Measurements from ENCODE around the gene GGA2. TPM values are rescaled to one million over a fixed set of nuclear protein-coding genes. Genes with fewer than 3 reads are reported as not detected.

GGA2 gene
- total RNA-seq, 4 donors from 2014 or later: 21.7 to 51.8 (median 36.9) TPM

DNA sequence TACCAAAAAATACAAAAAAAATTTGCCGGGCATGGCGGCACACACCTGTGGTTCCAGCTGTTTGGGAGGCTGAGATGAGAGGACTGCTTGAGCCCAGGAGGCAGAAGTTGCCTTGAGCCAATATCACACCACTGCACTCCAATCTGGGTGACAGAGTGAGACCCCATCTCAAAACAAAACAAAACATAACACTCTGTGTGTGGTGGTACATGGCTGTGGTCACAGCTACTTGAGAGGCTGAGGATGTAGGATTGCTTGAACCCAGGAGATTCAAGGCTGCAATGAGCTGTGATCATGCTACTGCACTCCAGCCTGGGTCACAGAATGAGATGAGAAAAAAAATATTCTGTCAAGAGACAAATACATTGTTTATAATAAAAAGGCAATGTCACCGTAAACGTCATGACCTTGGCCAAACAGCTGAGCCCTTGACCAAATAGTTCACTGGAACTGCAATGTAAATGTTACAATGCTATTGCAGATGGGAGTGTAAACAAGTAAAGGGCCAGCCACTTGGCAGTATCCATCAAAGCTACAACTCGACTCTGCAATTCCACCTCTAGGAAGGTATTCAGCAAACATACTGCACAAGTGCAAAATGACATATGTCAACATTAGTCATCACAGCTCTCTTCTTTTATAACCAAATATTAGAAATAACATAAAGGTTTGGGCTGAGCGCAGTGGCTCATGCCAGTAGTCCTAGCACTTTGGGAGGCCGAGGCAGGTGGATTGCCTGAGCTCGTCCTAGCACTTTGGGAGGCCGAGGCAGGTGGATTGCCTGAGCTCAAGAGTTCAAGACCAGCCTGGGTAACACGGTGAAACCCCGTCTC lies 29.9 kb upstream of the GGA2 start:
- in situ Hi-C loops (cut with MboI; ENCODE audit: low pct_ligation_motif_present in 1 of 4, low pct_unique_long_range_greater_than_20kb in 1 of 4, low sequenced_read_pairs in 3 of 4): no loop called here
- Histone ChIP-seq H3K4me1 (no peaks in the 10 kb centered on the region), H3K27ac (no peak overlapping the region), H3K36me3 (peaks cover 0 to 18% (median 9%) of the 10 kb centered on the region in 4 donors), H3K9me3 (no peaks in the 10 kb centered on the region), H3K27me3 (no peaks in the 10 kb centered on the region), H3K4me3 (no peak overlapping the region)
- no peak for TF ChIP-seq POLR2A (IDR thresholded peaks at IDR 0.05)
- TF ChIP-seq POLR2AphosphoS5 (IDR thresholded peaks at IDR 0.05): no peak
- TF ChIP-seq CTCF (IDR thresholded peaks at IDR 0.05): no peak
- TF ChIP-seq EP300 (IDR thresholded peaks at IDR 0.05; ENCODE audit: low read depth): no peak
- intact Hi-C loops (cut with DNase I; ENCODE audit: low total_unique reads): no loop called here
- no peak for DNase-seq
- WGBS, 2 donors (ENCODE audit: low coverage in 1 of 2): 83 to 89% methylated on average over 4 to 11 of the region's 11 CpGs

DNA sequence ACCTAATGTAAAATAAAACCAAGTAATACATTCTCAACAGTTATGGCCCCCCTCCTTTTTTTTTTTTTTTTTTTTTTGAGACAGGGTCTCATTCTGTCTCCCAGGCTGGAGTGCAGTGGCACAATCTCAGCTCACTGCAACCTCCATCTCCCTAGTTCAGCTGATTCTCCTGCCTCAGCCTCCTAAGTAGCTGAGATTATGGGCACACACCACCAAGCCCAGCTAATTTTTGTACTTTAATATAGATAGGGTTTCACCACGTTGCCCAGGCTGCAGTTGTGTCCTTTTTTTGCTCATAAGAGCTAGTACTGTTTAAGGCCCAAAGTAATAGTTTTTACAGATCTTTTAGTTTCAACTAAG lies 28.6 kb upstream of the GGA2 start:
- no peak for DNase-seq
- Histone ChIP-seq H3K36me3 (peaks cover 0 to 23% (median 8%) of the 10 kb centered on the region in 4 donors), H3K27me3 (no peaks in the 10 kb centered on the region), H3K9me3 (no peaks in the 10 kb centered on the region), H3K27ac (no peak overlapping the region), H3K4me3 (no peak overlapping the region), H3K4me1 (no peaks in the 10 kb centered on the region)
- no peak for TF ChIP-seq POLR2A (IDR thresholded peaks at IDR 0.05)
- no peak for TF ChIP-seq CTCF (IDR thresholded peaks at IDR 0.05)
- TF ChIP-seq POLR2AphosphoS5 (IDR thresholded peaks at IDR 0.05): no peak
- no peak for TF ChIP-seq EP300 (IDR thresholded peaks at IDR 0.05; ENCODE audit: low read depth)
- in situ Hi-C loops (cut with MboI; ENCODE audit: low pct_ligation_motif_present in 1 of 4, low pct_unique_long_range_greater_than_20kb in 1 of 4, low sequenced_read_pairs in 3 of 4): no loop called here
- WGBS, 2 donors (ENCODE audit: low coverage in 1 of 2): 81 to 100% methylated on average over 1 of the region's 1 CpG
- intact Hi-C loops (cut with DNase I; ENCODE audit: low total_unique reads): no loop called here

DNA sequence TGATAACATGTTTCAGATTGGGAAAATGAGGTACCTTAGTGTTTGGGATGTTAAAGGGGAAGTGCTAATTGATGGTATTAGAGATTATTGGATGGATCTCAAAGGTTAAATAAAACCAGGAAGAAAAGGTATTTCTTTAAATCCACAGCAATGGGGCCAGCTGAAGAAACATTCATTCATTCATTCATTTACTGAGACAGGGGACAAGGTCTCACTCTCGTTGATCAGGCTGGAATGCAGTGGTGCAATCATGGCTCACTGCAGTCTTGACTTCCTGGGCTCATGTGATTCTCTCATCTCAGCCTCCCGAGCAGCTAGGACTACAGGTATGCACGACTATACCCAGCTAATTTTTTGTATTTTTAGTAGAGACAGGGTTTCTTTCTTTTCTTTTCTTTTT lies 27.1 kb upstream of the GGA2 start:
- no peak for DNase-seq
- H3K27ac ChIP-seq: no peak overlapping the region
- no peak overlapping the region for H3K4me3 ChIP-seq
- no peak for TF ChIP-seq CTCF (IDR thresholded peaks at IDR 0.05)
- TF ChIP-seq POLR2AphosphoS5 (IDR thresholded peaks at IDR 0.05): no peak
- no peak for TF ChIP-seq POLR2A (IDR thresholded peaks at IDR 0.05)
- TF ChIP-seq EP300 (IDR thresholded peaks at IDR 0.05; ENCODE audit: low read depth): no peak
- H3K9me3 ChIP-seq: no peaks in the 10 kb centered on the region
- WGBS, 2 donors (ENCODE audit: low coverage in 1 of 2): 80 to 84% methylated on average over 1 to 3 of the region's 3 CpGs
- peaks cover 0 to 36% (median 12%) of the 10 kb centered on the region in 4 donors for H3K36me3 ChIP-seq
- no peaks in the 10 kb centered on the region for H3K4me1 ChIP-seq
- in situ Hi-C loops (cut with MboI; ENCODE audit: low pct_ligation_motif_present in 1 of 4, low pct_unique_long_range_greater_than_20kb in 1 of 4, low sequenced_read_pairs in 3 of 4): no loop called here
- no peaks in the 10 kb centered on the region for H3K27me3 ChIP-seq
- intact Hi-C loops (cut with DNase I; ENCODE audit: low total_unique reads): no loop called here

DNA sequence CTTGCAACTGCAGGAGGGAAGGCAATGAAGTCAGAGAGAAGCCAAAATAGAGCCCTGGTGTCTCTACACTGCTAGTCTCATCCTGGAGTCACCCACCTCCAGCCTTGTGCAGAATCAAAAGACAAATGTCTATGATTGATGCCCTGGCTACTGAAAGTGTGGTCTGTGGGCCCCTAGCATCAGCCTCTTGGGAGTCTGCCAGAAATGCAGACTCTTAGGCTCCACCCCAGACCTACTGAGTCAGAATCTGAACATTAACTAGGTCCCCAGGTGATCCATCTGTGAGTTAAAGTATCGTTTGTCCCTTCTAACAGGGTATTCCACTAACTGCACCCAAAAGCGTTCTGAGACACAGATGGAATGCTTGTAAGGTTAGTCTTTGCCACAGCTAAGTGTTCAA lies 25.6 kb upstream of the GGA2 start:
- no peak for TF ChIP-seq POLR2AphosphoS5 (IDR thresholded peaks at IDR 0.05)
- no peak for TF ChIP-seq CTCF (IDR thresholded peaks at IDR 0.05)
- DNase-seq: no peak
- Histone ChIP-seq H3K9me3 (no peaks in the 10 kb centered on the region), H3K36me3 (peaks cover 0 to 38% (median 12%) of the 10 kb centered on the region in 4 donors), H3K4me3 (no peak overlapping the region), H3K27me3 (no peaks in the 10 kb centered on the region), H3K4me1 (no peaks in the 10 kb centered on the region), H3K27ac (no peak overlapping the region)
- 79% methylated on average over 2 of the region's 2 CpGs; no CpG with 5 or more reads in 1 of the 2 donors for WGBS, 2 donors (ENCODE audit: low coverage in 1 of 2)
- intact Hi-C loops (cut with DNase I; ENCODE audit: low total_unique reads): no loop called here
- in situ Hi-C loops (cut with MboI; ENCODE audit: low pct_ligation_motif_present in 1 of 4, low pct_unique_long_range_greater_than_20kb in 1 of 4, low sequenced_read_pairs in 3 of 4): no loop called here
